ENCODE measurements around the gene CRK.
"Not testable (repeated sequence)": the region's sequence is repeated elsewhere in the genome, so short reads cannot be mapped to it uniquely, and the experiment has no call there.

The CRK gene

GRCh38 chr17:1420981-1421380 lies 35.1 kb downstream of the CRK start:
- no peak for TF ChIP-seq EZH2phosphoT487 (IDR thresholded peaks at IDR 0.05; ENCODE audit: low read depth)
- no peak for TF ChIP-seq CTCF (IDR thresholded peaks at IDR 0.05; ENCODE audit: low read depth, low read length)
- H3K79me2 ChIP-seq (ENCODE audit: low read length), result peaks cover 7% of the 10 kb centered on the region
- no peak overlapping the region for H3K9ac ChIP-seq (ENCODE audit: low read length)
- no peak overlapping the region for H2AFZ ChIP-seq (ENCODE audit: low read depth, low read length)
- no peak overlapping the region for H3K4me3 ChIP-seq (ENCODE audit: low read length)
- no peaks in the 10 kb centered on the region for H3K4me1 ChIP-seq (ENCODE audit: low read length)
- no peak overlapping the region for H3K4me2 ChIP-seq (ENCODE audit: low read length)
- H4K20me1 ChIP-seq (ENCODE audit: insufficient read depth, low read length), result no peaks in the 10 kb centered on the region
- peaks cover 16% of the 10 kb centered on the region for H3K36me3 ChIP-seq (replicated peaks; ENCODE audit: low read depth, low read length)
- H3K9me3 ChIP-seq (ENCODE audit: insufficient read depth, low read length), result no peaks in the 10 kb centered on the region
- H3K27me3 ChIP-seq (ENCODE audit: low read depth, low read length), result no peaks in the 10 kb centered on the region
- H3K27ac ChIP-seq (ENCODE audit: low read length), result no peak overlapping the region

- no peak overlapping the region for H2AFZ ChIP-seq (ENCODE audit: low read depth, low read length)
- no peaks in the 10 kb centered on the region for H3K9me3 ChIP-seq (ENCODE audit: insufficient read depth, low read length)
- H3K27ac ChIP-seq (ENCODE audit: low read length), result no peak overlapping the region
- peaks cover 12% of the 10 kb centered on the region for H3K36me3 ChIP-seq (replicated peaks; ENCODE audit: low read depth, low read length)
- no peaks in the 10 kb centered on the region for H3K27me3 ChIP-seq (ENCODE audit: low read depth, low read length)
- H3K9ac ChIP-seq (ENCODE audit: low read length), result no peak overlapping the region
- H3K4me2 ChIP-seq (ENCODE audit: low read length), result no peak overlapping the region
- H4K20me1 ChIP-seq (ENCODE audit: insufficient read depth, low read length), result no peaks in the 10 kb centered on the region
- TF ChIP-seq EZH2phosphoT487 (IDR thresholded peaks at IDR 0.05; ENCODE audit: low read depth) (no peak), CTCF (IDR thresholded peaks at IDR 0.05; ENCODE audit: low read depth, low read length) (no peak)
- H3K4me3 ChIP-seq (ENCODE audit: low read length), result no peak overlapping the region
- no peaks in the 10 kb centered on the region for H3K79me2 ChIP-seq (ENCODE audit: low read length)
- H3K4me1 ChIP-seq (ENCODE audit: low read length), result no peaks in the 10 kb centered on the region
Measured at GRCh38 chr17:1420163-1420562, 35.9 kb downstream of the CRK start.

- H4K20me1 ChIP-seq (ENCODE audit: insufficient read depth, low read length); H3K4me1 ChIP-seq (ENCODE audit: low read length); H3K79me2 ChIP-seq (ENCODE audit: low read length); H3K4me3 ChIP-seq (ENCODE audit: low read length); H3K9ac ChIP-seq (ENCODE audit: low read length); H2AFZ ChIP-seq (ENCODE audit: low read depth, low read length); H3K27ac ChIP-seq (ENCODE audit: low read length); H3K9me3 ChIP-seq (ENCODE audit: insufficient read depth, low read length); H3K27me3 ChIP-seq (ENCODE audit: low read depth, low read length); H3K4me2 ChIP-seq (ENCODE audit: low read length): not testable (repeated sequence)
- H3K36me3 ChIP-seq (replicated peaks; ENCODE audit: low read depth, low read length), result peaks cover 12% of the 10 kb centered on the region
Measured at GRCh38 chr17:1418476-1418875, 37.6 kb downstream of the CRK start.

- H3K4me3 ChIP-seq (ENCODE audit: low read length), result no peak overlapping the region
- no peaks in the 10 kb centered on the region for H4K20me1 ChIP-seq (ENCODE audit: insufficient read depth, low read length)
- H2AFZ ChIP-seq (ENCODE audit: low read depth, low read length), result no peak overlapping the region
- H3K27me3 ChIP-seq (ENCODE audit: low read depth, low read length), result no peaks in the 10 kb centered on the region
- H3K79me2 ChIP-seq (ENCODE audit: low read length), result no peaks in the 10 kb centered on the region
- no peak overlapping the region for H3K9ac ChIP-seq (ENCODE audit: low read length)
- H3K4me2 ChIP-seq (ENCODE audit: low read length), result no peak overlapping the region
- no peak overlapping the region for H3K27ac ChIP-seq (ENCODE audit: low read length)
- H3K9me3 ChIP-seq (ENCODE audit: insufficient read depth, low read length), result no peaks in the 10 kb centered on the region
- TF ChIP-seq CTCF (IDR thresholded peaks at IDR 0.05; ENCODE audit: low read depth, low read length), result no peak
- no peak for TF ChIP-seq EZH2phosphoT487 (IDR thresholded peaks at IDR 0.05; ENCODE audit: low read depth)
- peaks cover 3% of the 10 kb centered on the region for H3K36me3 ChIP-seq (replicated peaks; ENCODE audit: low read depth, low read length)
- H3K4me1 ChIP-seq (ENCODE audit: low read length), result no peaks in the 10 kb centered on the region; the same call in 1 of the 2 replicates
Measured at GRCh38 chr17:1416414-1416813, 39.6 kb downstream of the CRK start.

GRCh38 chr17:1414634-1415033 lies 41.4 kb downstream of the CRK start:
- no peaks in the 10 kb centered on the region for H3K36me3 ChIP-seq (replicated peaks; ENCODE audit: low read depth, low read length)
- no peaks in the 10 kb centered on the region for H4K20me1 ChIP-seq (ENCODE audit: insufficient read depth, low read length)
- H2AFZ ChIP-seq (ENCODE audit: low read depth, low read length), result no peak overlapping the region
- no peak overlapping the region for H3K4me2 ChIP-seq (ENCODE audit: low read length)
- TF ChIP-seq CTCF (IDR thresholded peaks at IDR 0.05; ENCODE audit: low read depth, low read length) (no peak), EZH2phosphoT487 (IDR thresholded peaks at IDR 0.05; ENCODE audit: low read depth) (no peak)
- no peak overlapping the region for H3K4me3 ChIP-seq (ENCODE audit: low read length)
- no peaks in the 10 kb centered on the region for H3K27me3 ChIP-seq (ENCODE audit: low read depth, low read length)
- H3K9me3 ChIP-seq (ENCODE audit: insufficient read depth, low read length), result no peaks in the 10 kb centered on the region
- H3K27ac ChIP-seq (ENCODE audit: low read length), result no peak overlapping the region
- H3K9ac ChIP-seq (ENCODE audit: low read length), result no peak overlapping the region
- no peaks in the 10 kb centered on the region for H3K79me2 ChIP-seq (ENCODE audit: low read length)
- H3K4me1 ChIP-seq (ENCODE audit: low read length), result no peaks in the 10 kb centered on the region; the same call in 1 of the 2 replicates

Data from OCI-LY3 (cell line).